HG03354 (cell line): ENCODE data around the gene TMTC1.
"Not testable (repeated sequence)": the region's sequence is repeated elsewhere in the genome, so short reads cannot be mapped to it uniquely, and the experiment has no call there.

Experiments used
- ATAC-seq: cut with Tn5 transposase; IDR thresholded peaks from one replicate; pipeline ENCODE4 v1.9.1; 2021; ENCODE audit warnings: mild to moderate bottlenecking; ENCODE audit not compliant: unreplicated experiment, poor library complexity, severe bottlenecking

The TMTC1 gene

DNA sequence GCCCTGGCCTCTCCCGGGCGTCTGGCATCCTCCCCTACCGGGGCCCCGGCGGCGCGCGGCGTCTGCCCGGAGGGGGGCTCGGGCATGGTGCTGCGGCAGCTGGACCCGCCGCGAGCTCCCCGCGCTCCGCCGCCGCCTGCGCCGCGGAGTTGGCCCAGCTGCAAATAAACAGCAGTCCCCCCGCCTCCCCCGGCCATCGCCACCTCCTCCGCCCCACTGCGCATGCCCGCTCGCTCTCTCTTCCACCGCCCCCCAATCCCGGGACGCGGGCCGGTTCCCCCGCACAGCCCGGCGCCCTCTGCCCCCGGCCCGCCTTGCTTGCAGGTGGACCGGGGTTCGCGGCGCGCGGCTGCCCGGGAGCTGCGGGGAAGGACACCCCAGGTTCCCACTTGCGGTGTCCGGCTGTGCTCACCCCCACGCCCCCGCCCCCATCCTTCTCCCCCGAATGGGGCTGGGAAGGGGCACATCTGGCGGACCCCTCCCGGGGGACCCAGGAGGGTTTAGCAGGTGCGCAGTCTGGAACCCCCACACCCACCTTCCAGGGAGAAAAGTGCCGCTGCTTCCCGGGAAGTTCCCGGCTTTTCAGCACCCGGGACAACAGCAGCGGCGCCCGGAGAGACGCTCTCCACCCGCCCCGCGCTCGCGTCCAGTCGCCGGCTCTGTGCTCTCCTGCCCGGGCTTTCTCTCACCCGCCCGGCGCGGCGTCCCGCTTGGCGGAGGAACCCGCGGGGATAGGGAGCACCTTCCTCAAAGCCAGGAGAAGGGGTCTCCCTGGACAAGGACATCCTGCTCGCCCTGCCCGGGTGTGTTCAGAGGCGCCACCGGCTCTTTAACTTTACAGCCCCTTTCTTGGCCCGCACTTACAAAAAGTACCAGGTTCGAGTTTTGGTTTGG lies at the start of gene TMTC1:
TMTC1 (minus strand) TSS at position 170 of the 894 bp plus-strand sequence. CDS start 191 bp downstream, outside the sequence.
- peak; percentile 31 for ATAC-seq

DNA sequence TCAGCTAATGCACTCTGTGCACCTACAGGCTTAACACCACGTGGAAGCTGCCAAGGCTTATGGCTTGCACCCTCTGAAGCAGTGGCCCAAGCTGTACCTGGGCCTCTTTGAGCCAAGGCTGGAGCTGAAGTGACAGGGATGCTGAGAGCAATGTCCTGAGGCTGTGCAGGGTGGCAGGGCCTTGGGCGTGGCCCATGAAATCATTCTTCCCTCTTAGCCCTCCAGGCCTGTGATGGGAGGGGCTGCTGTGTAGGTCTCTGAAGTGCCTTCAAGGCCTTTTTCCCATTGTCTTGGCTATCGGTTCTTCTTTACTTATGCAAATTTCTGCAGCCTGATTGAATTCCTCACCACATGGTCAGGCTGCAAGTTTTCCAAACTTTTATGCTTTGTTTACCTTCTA lies 47.4 kb upstream of the TMTC1 start:
- no peak for ATAC-seq

DNA sequence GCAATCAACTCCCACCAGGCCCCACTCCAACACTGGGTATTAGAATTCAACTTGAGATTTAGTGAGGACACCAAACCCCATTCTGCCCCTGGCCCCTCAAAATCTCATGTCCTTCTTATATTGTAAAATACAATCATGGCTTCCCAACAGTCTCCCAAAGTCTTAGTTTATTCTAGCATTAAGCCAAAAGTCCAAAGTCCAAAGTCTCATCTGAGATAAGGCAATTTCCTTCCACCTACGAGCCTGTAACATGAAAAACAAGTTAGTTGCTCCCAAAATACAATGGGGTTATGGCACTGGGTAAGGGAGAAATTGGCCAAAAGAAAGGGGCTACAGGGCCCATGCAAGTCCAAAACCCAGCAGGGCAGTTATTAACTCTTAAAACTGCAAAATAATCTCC lies 46.6 kb upstream of the TMTC1 start:
- no peak for ATAC-seq

DNA sequence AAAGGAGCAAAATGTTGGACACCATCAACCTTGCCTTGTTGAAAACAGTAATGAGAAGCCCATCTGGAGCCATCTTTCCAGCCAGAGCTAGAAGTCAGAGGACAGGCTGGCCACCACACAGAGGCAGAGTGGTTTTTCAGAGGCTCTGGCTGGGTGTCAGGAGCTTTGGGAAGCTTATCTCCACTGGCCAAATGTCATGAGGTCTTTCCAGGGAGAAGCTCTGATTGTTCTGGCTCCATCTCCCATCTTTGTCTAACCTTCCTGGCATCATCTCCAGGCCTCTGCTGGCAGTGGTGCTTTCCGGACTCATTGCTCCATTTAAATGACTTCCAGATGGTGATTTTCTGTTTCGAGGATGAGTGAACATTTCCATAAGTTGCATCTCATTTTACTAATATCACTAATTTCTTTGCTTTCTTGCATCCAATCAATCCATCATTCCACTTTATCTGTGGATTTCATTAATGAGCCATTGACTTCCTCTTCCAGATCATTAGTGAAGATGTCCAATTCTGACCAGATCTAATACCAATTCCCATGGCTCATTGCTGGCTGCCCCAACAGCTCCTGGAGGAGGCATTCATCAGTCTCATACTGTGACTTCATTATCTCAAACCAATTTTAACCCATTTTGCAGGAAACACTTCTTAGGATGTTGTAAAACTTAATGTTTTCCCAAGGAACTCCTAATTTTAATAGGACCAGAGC lies 35.3 kb upstream of the TMTC1 start:
- ATAC-seq = no peak

DNA sequence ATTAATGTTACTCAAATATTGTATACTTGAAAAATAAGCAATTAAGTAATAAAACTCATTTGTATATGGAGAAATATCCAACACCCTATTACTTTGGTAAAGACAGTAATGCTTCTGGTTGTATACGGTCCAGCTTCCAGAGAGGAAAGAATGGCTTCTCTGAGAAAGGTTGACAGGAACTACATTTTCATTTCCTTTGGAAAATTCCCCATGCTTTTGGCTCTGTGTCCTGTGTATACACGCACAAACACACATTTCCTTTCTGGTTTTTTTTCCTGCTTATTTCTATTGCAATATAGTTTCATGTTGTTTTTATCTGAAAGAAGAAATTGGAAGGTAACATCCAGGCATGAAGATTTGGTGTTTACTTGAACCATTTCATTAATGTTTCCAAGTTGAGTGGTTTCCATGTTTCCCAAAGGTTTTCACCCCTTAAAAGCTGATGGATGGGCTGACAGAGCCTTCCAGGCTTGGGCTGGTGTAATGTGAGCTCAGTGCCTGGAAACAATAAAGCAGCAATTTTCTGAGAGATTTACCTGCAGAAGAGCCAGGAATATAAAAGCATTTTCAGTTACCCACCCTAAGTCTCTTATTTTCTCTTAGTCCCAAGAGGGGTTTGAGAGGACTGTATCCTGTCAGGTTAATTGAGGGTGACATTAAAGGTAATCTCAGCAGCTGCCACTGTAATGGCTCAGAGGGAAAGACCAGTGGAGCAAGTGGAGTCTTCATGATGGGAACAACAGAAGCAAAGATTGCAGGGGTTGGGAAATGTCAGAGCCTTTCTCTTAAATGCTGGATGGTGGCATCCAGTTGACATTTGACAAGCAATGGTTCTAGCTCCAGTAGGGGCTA lies 33.4 kb upstream of the TMTC1 start:
- no peak for ATAC-seq

DNA sequence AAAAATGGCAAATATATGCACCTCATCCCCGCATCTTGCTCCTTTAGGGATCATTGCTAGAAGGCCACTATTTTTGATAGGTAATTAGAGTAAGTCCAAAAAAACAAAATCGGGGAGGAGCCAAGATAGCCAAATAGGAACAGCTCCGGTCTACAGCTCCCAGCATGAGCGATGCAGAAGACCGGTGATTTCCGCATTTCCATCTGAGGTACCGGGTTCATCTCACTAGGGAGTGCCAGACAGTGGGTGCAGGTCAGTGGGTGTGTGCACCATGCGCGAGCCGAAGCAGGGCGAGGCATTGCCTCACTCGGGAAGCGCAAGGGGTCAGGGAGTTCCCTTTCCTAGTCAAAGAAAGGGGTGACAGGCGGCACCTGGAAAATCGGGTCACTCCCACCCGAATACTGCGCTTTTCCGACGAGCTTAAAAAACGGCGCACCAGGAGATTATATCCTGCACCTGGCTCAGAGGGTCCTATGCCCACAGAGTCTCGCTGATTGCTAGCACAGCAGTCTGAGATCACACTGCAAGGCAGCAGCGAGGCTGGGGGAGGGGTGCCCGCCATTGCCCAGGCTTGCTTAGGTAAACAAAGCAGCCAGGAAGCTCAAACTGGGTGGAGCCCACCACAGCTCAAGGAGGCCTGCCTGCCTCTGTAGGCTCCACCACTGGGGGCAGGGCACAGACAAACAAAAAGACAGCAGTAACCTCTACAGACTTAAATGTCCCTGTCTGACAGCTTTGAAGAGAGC lies 26.0 kb upstream of the TMTC1 start:
- not testable (repeated sequence) for ATAC-seq

DNA sequence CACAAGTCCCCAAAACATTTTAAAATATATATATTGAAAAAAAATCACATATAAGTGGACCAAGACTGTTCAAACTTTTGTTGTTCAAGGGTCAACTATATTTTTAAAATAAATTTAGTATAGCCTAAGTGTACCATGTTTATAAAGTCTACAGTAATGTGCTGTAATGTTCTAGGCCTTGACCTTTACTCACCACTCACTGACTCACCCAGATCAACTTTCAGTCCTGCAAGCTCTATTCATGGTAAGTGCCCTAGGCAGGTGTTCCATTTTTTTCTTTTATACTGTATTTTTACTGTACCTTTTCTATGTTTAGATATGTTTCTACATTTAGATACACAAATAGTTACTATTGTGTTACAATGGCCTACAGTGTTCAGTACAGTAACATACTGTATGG lies 23.4 kb upstream of the TMTC1 start:
- no peak for ATAC-seq

DNA sequence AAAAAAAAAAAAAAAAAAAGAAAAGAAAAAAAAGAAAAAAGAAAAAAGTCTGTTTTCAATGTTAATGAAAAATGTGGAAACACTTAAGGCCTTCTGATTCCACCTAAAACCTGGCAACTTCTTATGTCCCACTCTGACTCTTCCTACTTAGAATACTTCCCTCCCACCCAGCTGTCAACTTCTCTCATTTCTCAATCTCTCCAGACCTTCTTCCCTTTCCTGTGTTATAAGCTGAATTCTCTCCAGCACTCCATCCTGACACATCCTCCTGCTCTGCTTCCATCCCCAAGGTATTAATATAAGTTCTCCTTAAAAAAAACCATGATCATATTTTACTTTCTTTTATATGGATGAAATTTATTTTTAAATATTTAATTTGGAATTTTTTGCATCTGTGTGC lies 20.3 kb upstream of the TMTC1 start:
- ATAC-seq = no peak

DNA sequence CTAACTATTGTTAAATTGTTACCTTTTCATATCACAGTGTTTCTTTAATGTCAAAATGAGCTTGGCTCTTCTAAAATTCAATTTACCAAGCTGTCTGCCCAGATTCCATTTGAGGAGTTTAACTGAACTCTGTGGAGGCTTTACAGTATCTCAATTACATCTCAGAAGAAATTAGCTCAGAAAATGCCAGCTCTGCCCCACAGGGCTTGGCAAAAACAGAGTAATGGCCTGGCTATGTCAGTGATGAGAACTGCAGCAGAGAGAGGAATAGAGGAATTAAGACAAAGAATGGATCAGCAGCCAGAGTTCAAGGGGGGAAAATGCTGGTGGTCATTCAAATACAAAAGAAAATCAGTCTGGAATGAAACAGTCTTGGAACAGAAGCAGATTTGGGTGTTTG lies 15.8 kb upstream of the TMTC1 start:
- no peak for ATAC-seq

DNA sequence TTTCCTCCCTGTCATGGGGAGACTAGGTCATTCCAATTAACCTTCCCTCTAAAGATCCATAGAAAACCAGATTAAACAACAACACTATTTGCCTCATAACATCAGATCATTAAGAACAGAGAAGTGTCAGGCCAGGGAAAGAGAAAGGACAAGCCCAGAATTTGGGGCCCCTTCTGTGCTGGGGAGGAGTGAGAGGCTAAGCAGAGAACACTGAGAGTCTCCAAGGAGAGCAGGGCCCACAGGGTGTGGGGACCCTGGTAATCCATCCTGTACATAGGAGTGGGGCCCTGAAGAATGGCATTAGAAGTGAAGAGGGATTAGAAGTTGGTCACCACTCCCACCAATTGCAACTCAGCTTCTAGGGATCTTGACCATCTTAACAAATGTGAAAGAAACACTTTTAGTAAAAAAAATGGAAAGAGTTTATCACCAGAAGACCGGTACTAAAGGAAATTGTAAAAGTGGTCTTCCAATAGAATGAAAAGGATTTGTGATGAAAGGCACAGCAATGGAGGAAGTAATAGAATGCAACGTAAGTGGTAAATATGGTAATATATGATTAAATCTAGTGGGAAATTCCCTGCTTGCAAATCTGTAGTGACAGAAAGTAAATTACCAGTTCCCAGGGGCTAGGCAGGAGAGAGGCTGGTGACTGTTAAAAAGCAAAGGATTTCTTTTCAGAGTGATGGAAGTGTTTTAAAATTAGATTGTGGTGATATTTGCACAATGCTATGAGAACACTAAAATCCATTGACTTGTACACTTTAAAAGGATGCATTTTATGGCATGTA lies 14.0 kb upstream of the TMTC1 start:
- ATAC-seq = no peak

DNA sequence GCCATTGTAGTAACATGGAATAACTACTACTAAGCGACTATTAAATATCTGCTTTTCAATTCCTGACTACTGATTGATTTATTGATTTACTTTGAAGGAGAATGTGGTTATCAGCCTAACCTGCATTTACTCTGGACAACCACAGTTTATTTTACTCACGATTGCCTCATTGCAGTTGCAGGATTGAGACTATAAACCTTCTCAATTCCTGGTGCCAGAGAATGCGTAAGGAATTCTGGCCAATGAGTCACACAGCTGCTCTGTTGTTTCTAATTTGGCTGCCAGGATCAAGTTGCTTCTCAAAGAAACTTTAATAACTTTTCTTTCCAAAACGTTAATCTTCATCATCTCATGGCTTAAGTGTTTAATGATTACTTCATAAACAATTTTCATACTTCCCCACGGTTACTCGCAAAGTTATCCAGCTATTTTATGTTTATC lies 13.1 kb upstream of the TMTC1 start:
- no peak for ATAC-seq

DNA sequence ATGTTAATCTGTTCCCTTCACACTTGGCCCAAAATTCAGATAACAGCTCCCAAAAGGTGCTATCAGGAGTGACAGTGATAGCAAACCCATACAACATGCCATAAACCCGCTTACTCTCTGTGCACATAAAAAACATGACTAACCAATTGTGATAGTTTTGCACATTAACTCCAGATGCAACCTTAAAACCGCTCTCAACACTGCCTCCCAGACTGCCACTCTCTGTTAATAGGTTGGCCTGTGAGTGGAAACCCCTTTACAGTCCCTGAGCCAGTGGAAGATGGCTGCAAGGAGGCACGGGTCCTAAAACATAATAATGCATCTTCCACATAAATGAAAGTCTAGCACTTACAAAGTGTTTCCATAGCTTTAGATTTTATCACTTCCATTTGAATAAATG lies 12.0 kb upstream of the TMTC1 start:
- no peak for ATAC-seq

DNA sequence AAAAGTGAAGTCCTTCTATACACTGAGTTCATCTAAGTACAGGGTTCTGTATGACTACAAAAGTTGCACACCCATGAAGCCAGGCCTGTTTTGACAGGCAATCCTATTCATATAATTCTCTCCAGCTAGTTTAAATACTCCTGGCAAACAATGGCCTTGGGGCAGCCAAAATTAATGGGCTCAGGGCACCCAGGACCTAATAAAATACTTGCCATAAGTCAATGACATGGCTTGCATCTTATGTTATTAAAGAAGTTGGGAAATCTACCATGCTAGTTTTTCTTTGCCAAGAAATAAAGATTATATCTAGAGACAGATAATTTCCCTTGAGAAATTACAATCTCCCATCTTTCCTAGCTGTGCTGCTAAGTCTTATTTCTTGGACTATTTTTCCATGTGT lies 11.1 kb upstream of the TMTC1 start:
- ATAC-seq = no peak

DNA sequence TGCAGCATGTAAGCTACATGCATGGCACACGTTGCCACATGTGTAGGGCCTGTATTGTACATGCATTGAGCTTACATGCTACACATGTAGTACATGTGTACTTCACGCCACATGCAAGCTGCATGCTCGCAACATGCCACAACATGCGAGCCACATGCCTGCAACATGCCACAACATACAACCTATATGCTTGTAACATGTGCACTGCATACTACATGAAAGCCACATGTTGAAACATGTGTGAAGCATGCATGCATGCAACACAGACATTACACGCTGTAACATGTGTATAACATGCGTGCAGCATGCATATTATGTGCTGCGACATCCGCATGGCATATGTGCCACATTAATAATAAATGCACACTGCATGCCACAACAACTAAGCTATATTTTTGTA lies 9.1 kb upstream of the TMTC1 start:
- ATAC-seq = no peak

DNA sequence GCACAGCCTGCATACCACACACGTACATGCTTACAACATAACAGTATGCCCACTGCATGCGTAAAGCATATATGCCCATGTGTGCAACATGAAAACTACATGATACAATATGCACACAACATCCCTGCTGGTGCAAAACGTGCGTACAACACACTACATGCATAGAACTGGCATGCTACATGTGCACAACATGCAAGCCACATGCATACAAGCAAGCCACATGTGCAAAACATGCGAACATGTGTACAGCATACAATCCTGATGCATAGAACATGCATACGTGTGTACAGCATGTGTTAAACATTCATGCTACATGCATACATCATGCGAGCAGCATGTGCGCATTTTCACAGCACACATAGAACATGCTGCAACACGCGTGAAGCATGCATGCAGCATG lies 8.4 kb upstream of the TMTC1 start:
- ATAC-seq = no peak

DNA sequence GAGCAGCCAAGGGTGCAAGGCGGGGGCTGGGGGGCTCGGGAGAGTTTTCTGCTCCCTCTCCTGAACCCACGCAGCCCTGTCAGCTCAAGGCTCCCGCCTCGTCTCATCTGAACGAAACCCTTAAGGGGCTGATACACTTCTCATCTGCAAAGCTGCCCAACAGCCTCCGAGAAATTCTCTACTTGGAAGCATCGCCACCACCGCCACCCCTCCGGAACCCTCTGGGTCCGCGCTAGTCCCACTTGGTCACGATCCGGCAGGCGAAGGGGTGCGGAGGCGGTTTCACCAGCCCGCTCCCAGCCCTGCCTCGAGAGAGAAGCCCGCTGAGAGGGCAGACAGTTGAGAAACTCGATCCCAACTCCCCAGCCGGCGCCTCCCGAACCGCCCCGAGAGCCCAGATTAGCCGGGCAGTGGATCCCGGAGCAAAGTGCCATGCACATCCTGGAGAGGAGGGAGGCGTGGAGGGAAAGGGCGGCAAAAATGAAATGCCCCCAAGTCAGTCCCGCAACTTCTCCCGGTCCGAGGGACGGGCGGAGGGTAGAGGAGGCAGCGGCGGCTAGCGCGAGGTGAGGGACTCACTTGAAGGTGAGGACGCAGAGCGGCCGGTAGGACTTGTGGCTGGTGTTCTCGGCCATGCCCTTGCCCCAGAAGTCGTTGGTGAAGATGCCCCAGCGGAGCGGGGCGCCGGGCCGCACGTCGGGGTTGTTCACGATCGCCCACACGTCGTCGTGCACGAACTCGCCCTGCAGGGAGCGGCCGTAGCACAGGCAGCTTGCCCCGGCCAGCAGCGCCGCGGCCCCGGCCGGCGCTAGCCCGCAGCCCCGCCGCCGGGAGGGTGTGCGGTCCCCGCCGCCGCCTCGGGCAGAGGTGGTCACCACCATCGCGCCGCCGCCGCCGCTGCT lies 620 bp downstream of the TMTC1 start:
- peak; percentile 24 for ATAC-seq

DNA sequence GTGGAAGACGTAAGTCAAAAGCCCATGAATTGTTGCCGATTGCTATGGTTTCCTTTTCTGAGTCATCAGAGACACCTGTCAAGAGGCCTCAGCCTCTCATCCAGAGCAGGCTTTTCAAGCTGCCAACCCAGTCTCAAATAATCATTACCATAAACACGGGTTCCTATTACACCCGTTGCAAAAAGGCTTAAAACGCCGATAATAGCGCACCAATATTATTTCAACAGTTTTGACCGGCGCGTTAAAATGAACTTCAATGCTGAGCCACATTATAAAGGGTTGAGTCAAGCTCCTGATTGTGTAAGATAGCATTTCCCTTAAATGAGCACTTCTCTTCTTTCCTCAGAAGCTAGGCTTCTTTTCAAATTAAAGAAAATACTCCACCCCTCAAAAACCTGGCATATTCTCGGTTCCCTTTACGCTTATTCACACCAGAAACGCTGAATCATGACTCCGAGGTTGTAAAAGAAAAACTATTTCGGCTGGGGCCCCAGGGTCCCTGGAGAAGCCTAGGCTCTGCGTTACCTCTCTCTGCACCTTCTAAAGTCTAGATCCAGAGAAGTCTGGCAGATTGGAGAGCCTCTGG lies 1.4 kb downstream of the TMTC1 start:
- peak; percentile 75 for ATAC-seq
